OCI-LY7 (cell line): ENCODE data around the gene MRPL9.

ENCODE experiments used
- EZH2phosphoT487 ChIP-seq: fragments of 200-600 bp; sonication (generic); IDR thresholded peaks from 2 replicates; pipeline ENCODE4 v1.6.1; 2018; ENCODE audit warnings: low read depth, borderline replicate concordance, mild to moderate bottlenecking, mixed run types, antibody characterized with exemption, low read length, moderate library complexity, mixed read lengths
- TF ChIP-seq, protein P1 (sequence below): fragments of 200-600 bp; sonication (generic); conservative IDR thresholded peaks from 2 replicates; pipeline ENCODE4 v1.5.1; 2014; ENCODE audit warnings: mild to moderate bottlenecking, antibody characterized with exemption, low read length, moderate library complexity, mixed read lengths

DNA sequence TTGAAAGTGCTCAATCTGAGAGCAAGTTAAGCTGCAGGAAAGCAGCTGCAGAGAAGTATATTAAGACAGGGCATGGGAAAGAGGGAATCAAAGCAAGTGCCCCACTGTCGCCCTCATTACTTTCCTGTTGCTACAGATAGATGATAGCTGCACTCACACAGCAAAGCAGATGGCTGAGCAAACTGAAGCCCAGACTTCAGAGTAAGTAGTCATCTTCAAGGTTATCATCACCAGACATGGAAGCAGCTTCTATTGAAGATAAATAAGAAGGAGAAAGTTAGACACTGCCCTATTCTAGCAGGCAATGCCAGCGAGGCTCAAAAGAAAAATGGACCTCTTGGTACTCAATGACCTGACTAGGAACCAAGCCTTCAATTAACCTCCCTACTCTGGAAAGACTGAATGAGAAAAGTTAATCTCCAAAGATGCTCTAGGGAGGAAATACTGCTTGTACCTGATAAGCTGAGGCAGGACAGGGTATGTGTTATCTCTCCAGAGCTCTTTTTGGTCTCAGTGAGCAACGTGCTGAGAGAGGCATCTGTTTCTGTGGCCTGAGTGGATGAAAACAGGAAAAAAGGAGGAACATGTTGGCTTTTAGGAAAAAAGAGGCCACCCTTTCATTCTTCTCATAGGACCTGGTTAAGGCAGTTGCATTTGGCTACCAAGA lies 11.1 kb upstream of the MRPL9 start:
- TF ChIP-seq, protein P1, sequence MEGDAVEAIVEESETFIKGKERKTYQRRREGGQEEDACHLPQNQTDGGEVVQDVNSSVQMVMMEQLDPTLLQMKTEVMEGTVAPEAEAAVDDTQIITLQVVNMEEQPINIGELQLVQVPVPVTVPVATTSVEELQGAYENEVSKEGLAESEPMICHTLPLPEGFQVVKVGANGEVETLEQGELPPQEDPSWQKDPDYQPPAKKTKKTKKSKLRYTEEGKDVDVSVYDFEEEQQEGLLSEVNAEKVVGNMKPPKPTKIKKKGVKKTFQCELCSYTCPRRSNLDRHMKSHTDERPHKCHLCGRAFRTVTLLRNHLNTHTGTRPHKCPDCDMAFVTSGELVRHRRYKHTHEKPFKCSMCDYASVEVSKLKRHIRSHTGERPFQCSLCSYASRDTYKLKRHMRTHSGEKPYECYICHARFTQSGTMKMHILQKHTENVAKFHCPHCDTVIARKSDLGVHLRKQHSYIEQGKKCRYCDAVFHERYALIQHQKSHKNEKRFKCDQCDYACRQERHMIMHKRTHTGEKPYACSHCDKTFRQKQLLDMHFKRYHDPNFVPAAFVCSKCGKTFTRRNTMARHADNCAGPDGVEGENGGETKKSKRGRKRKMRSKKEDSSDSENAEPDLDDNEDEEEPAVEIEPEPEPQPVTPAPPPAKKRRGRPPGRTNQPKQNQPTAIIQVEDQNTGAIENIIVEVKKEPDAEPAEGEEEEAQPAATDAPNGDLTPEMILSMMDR: no peak
- no peak for TF ChIP-seq EZH2phosphoT487
